Activated B cell treated with CpG ODN at 0.5 μM for 24 hours (primary cell): Measurements from ENCODE around the gene ARHGEF9. TPM values are rescaled to one million over a fixed set of nuclear protein-coding genes. Genes with fewer than 3 reads are reported as not detected.

ENCODE experiments used
- ATAC-seq: fragments of 200-7000 bp; cut with Tn5 transposase; one replicate; pipeline ENCODE4 v1.10.0; 2021; ENCODE audit warnings: low read depth, mild to moderate bottlenecking, moderate library complexity
- CTCF ChIA-PET: fragments of 350-600 bp; sonication (Branson Sonifier 250); formaldehyde crosslinking; loops from one replicate; lab custom pipeline; 2021; ENCODE audit warnings: antibody characterized with exemption; lab: Charles Lee
- POLR2A ChIA-PET: fragments of 350-600 bp; sonication (Branson Sonifier 250); formaldehyde crosslinking; loops from one replicate; lab custom pipeline; 2021; ENCODE audit warnings: antibody characterized with exemption; lab: Charles Lee
- DNase-seq: peaks from one replicate; pipeline ENCODE4 v3.0.0; 2022
- H3K27ac Mint-ChIP-seq: one replicate; pipeline ENCODE4 v1.8.0; 2020; ENCODE audit warnings: mixed read lengths
- H3K27me3 Mint-ChIP-seq: one replicate; pipeline ENCODE4 v1.8.0; 2021; ENCODE audit warnings: mixed read lengths
- H3K36me3 Mint-ChIP-seq: one replicate; pipeline ENCODE4 v1.8.0; 2021; ENCODE audit warnings: low read depth, mixed read lengths
- H3K4me1 Mint-ChIP-seq: one replicate; pipeline ENCODE4 v1.8.0; 2021; ENCODE audit warnings: mixed read lengths
- H3K4me3 Mint-ChIP-seq: one replicate; pipeline ENCODE4 v1.8.0; 2020; ENCODE audit warnings: mild to moderate bottlenecking, mixed read lengths
- H3K9me3 Mint-ChIP-seq: one replicate; pipeline ENCODE4 v1.8.0; 2020; ENCODE audit warnings: mixed read lengths
- CTCF ChIP-seq: fragments of 200-600 bp; IDR thresholded peaks from one replicate; pipeline ENCODE4 v1.8.0; 2022; ENCODE audit warnings: antibody characterized with exemption, mild to moderate bottlenecking
- intact Hi-C: fragments of 100-400 bp; cut with micrococcal nuclease; formaldehyde crosslinking; loops from one replicate; pipeline ENCODE4 v1.15.1; 2024
- total RNA-seq: library from RNA; stranded (reverse); gene quantifications from 2 replicates; pipeline ENCODE4 v1.2.3, GENCODE V29; 2022

The ARHGEF9 gene
- total RNA-seq, 1 donor from 2014 or later, result 25.1 TPM

GRCh38 chrX:63713526-63713925, 71.5 kb downstream of the ARHGEF9 start:
- Mint-ChIP-seq H3K27me3 (no peaks in the 10 kb centered on the region), H3K4me1 (no peaks in the 10 kb centered on the region), H3K36me3 (peaks cover 36% of the 10 kb centered on the region), H3K4me3 (no peak overlapping the region), H3K9me3 (no peaks in the 10 kb centered on the region), H3K27ac (no peak overlapping the region)
- no peak for DNase-seq
- TF ChIP-seq CTCF, result no peak
- ChIA-PET POLR2A (no interaction called here), CTCF (no interaction called here)
- ATAC-seq, result no peak
- intact Hi-C loops, result no loop called here

DNA sequence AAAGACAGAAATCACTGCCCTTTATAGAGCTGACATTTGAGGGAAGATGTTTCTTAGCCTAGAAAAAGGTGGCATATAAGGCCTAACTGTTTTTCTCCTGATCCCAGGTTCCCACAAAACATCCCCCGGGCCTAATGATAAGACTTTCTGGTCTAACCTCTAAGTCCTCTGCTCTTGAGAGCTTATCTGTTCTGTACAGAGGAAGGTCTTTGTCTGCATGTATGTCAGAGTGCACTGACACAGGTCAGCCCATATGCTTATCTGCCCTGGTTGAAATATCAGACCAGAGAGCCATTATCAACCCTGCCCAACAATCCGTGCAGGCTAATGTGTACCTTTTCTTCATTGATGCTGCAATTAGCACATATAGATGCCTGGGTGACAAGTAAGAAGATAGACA, 76.2 kb downstream of the ARHGEF9 start:
- DNase-seq, result no peak
- Mint-ChIP-seq H3K36me3 (peaks cover 43% of the 10 kb centered on the region), H3K27me3 (no peaks in the 10 kb centered on the region), H3K4me1 (no peaks in the 10 kb centered on the region), H3K9me3 (no peaks in the 10 kb centered on the region), H3K27ac (no peak overlapping the region), H3K4me3 (no peak overlapping the region)
- intact Hi-C loops, result no loop called here
- no peak for TF ChIP-seq CTCF
- ChIA-PET CTCF (no interaction called here), POLR2A (no interaction called here)
- no peak for ATAC-seq

DNA sequence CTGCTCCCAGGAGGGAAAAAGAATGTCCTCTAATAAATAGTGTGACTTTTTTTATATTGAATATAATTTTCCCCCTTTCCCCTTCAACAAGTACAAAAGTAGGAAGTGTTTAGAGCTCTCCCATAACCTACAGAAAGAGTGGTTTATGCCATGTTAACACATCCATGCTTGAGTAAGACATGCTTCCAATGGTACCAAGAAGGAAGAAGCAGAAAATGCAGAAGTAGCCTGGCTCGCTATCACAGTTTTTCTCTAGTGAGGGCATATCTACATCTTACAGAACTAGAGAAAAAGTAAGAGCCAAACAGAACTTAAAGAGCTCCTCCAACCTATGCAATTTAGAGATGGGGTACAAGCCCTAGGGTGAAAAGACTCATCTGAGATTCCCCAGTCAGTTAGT, 82.5 kb downstream of the ARHGEF9 start:
- H3K36me3 Mint-ChIP-seq, result peaks cover 61% of the 10 kb centered on the region
- no peaks in the 10 kb centered on the region for H3K9me3 Mint-ChIP-seq
- no peak for TF ChIP-seq CTCF
- no peaks in the 10 kb centered on the region for H3K27me3 Mint-ChIP-seq
- ChIA-PET CTCF (no interaction called here), POLR2A (no interaction called here)
- intact Hi-C loops, result no loop called here
- H3K4me3 Mint-ChIP-seq, result no peak overlapping the region
- H3K4me1 Mint-ChIP-seq, result peaks cover 9% of the 10 kb centered on the region
- H3K27ac Mint-ChIP-seq, result no peak overlapping the region
- no peak for ATAC-seq
- DNase-seq, result no peak

DNA sequence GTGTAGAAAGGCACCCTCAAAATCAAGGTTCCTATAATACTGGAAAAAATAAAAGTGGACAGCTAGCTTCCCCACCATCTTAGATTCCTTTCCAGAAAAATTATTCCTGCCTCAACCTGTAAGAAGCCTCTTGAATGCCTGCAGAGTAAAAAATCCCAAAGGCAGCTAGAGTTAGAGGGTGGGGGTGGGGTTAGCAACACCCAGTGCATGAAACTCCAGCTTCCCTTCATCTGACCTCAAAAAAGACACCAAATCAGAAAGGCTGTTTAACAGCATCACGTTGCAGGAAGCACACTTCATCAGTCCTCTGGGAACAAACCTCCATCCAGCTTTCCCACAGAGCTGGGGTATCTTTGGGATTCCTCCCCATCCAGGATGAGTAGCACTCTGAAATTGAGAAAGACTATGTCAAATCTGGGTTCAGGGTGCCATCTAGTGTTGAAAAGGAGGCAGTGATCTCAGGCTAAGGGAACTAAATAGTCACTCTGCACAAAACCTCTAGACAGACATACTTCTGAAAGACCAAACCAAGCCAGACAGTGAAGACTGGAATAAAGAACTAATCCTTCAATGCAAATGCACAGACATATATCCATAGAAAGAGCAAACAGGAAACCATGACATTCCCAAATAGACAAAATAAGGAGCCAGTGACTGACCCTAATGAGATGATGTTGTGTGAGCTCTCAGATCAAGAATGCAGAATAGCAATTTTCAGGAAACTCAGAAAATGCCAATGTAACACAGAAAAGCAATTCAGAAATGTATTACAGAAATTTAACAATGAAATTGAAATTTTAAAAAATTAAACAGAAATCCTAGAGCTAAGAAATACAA, 97.9 kb downstream of the ARHGEF9 start:
- H3K27ac Mint-ChIP-seq, result no peak overlapping the region
- ATAC-seq, result no peak

More for the DNA sequence above, 97.9 kb downstream of the ARHGEF9 start:
- Mint-ChIP-seq H3K4me3 (no peak overlapping the region), H3K36me3 (peaks cover 53% of the 10 kb centered on the region), H3K9me3 (peaks cover 9% of the 10 kb centered on the region), H3K27me3 (no peaks in the 10 kb centered on the region), H3K4me1 (no peaks in the 10 kb centered on the region)
- intact Hi-C loops, result no loop called here
- no peak for DNase-seq
- ChIA-PET POLR2A (no interaction called here), CTCF (interaction anchor here (1.0 kb wide), 1 partner anchor 437 kb away, joined by 4 read pairs; no protein-coding TSS in a partner anchor)
- no peak for TF ChIP-seq CTCF
